GM23248 (cell line): ENCODE data around the gene SLC5A8. TPM values are rescaled to one million over a fixed set of nuclear protein-coding genes. Genes with fewer than 3 reads are reported as not detected.

Source experiments
- DNase-seq: peaks from one replicate; pipeline ENCODE4 v3.0.0-alpha.2; 2015
- H2AFZ ChIP-seq: fragments of 200-600 bp; sonication (generic); 2 replicates; pipeline ENCODE4 v1.6.1; 2016; ENCODE audit warnings: antibody characterized with exemption
- H3F3A ChIP-seq: fragments of 200-600 bp; sonication (generic); 2 replicates; pipeline ENCODE4 v1.6.1; 2016; ENCODE audit warnings: mild to moderate bottlenecking, antibody characterized with exemption, mixed run types; ENCODE audit not compliant: insufficient read depth
- H3K27ac ChIP-seq: fragments of 200-600 bp; sonication (generic); 2 replicates; pipeline ENCODE4 v1.5.1; 2016; ENCODE audit warnings: mild to moderate bottlenecking
- H3K27me3 ChIP-seq: fragments of 200-600 bp; sonication (generic); replicated peaks from 2 replicates; pipeline ENCODE4 v1.6.1; 2016; ENCODE audit warnings: mild to moderate bottlenecking; ENCODE audit not compliant: insufficient read depth
- H3K36me3 ChIP-seq: fragments of 200-600 bp; sonication (generic); 2 replicates; pipeline ENCODE4 v1.6.1; 2016; ENCODE audit warnings: low read depth, mild to moderate bottlenecking
- H3K4me1 ChIP-seq: fragments of 200-600 bp; sonication (generic); 2 replicates; pipeline ENCODE4 v1.6.1; 2016; ENCODE audit warnings: mild to moderate bottlenecking; ENCODE audit not compliant: insufficient read depth
- H3K4me2 ChIP-seq: fragments of 200-600 bp; sonication (generic); one replicate; pipeline ENCODE4 v1.6.1; 2016; ENCODE audit warnings: mild to moderate bottlenecking; ENCODE audit not compliant: unreplicated experiment
- H3K4me3 ChIP-seq: fragments of 200-600 bp; sonication (generic); 2 replicates; pipeline ENCODE4 v1.5.1; 2016; ENCODE audit warnings: mild to moderate bottlenecking
- H3K79me2 ChIP-seq: fragments of 200-600 bp; sonication (generic); 2 replicates; pipeline ENCODE4 v1.6.1; 2016; ENCODE audit warnings: mild to moderate bottlenecking; ENCODE audit not compliant: insufficient read depth
- H3K9ac ChIP-seq: fragments of 200-600 bp; sonication (generic); 2 replicates; pipeline ENCODE4 v1.6.1; 2016; ENCODE audit warnings: mild to moderate bottlenecking
- H3K9me2 ChIP-seq: fragments of 200-600 bp; sonication (generic); 2 replicates; pipeline ENCODE4 v1.6.1; 2016; ENCODE audit warnings: mixed run types, mild to moderate bottlenecking, moderate library complexity; ENCODE audit not compliant: insufficient read depth
- H3K9me3 ChIP-seq: fragments of 200-600 bp; sonication (generic); one replicate; pipeline ENCODE4 v1.6.1; 2017; ENCODE audit warnings: low read depth
- H4K20me1 ChIP-seq: fragments of 200-600 bp; sonication (generic); 2 replicates; pipeline ENCODE4 v1.6.0; 2016; ENCODE audit not compliant: insufficient read depth
- EZH2 ChIP-seq: fragments of 200-600 bp; sonication (generic); IDR thresholded peaks from 2 replicates; pipeline ENCODE4 v1.6.1; 2018; ENCODE audit warnings: antibody characterized with exemption, mild to moderate bottlenecking; ENCODE audit not compliant: insufficient read depth, poor library complexity, severe bottlenecking
- EZH2phosphoT487 ChIP-seq: fragments of 200-600 bp; sonication (generic); IDR thresholded peaks from 2 replicates; pipeline ENCODE4 v1.6.1; 2018; ENCODE audit warnings: antibody characterized with exemption, moderate library complexity, mild to moderate bottlenecking, low read depth; ENCODE audit not compliant: insufficient read depth
- WGBS, 2 experiments: methylation state at CpG; one replicate each; pipeline ENCODE4 v1.1.6; 2015 to 2017; ENCODE audit warnings: low lambda C conversion rate in 2 of 2, low coverage in 1 of 2; ENCODE audit errors: missing lambda C conversion rate in 2 of 2; 5-methylcytosine and 5-hydroxymethylcytosine counted together
- in situ Hi-C: fragments of 300-500 bp; cut with MboI; formaldehyde crosslinking; loops from 2 replicates; pipeline ENCODE4 v1.15.0; 2020
- polyA plus RNA-seq: library from polyadenylated mRNA; unstranded; fragments of >200 nt; fragmentation: Nextera tagmentation; extraction: Ambion mirVana; gene quantifications from 2 replicates; pipeline ENCODE4 v1.2.1, GENCODE V29; 2016
- total RNA-seq: library from RNA; depleted of rRNA; stranded (reverse); fragments of >200 nt; shearing (Covaris generic); gene quantifications from 2 replicates; pipeline ENCODE4 v1.2.3, GENCODE V29; 2014

The SLC5A8 gene
- total and polyA plus RNA-seq, 2 experiments from 2014 or later = not detected

DNA sequence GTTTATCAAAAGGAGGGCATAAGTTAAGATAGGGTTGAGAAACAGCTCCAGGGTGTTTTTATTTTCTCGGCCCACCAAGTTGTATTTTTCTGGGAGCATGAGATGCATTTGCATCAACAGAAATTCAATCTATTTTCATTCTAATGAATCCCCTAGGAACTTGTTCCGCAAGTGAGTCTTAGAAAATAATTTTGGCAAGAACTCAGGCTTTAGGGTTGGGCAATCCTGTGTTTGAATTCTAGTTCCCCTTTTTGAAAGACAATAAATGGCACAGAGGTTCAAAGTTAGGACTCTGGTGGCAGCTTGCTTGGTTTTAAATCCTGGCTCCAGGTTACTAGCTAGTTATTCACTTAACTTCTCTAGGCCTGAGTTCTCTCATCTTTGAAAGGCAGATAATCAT lies 23.7 kb downstream of the SLC5A8 start:
- Histone ChIP-seq H3K27me3 (no peaks in the 10 kb centered on the region), H3K9me2 (no peaks in the 10 kb centered on the region), H3K79me2 (no peaks in the 10 kb centered on the region), H3K27ac (no peak overlapping the region), H3K9me3 (no peaks in the 10 kb centered on the region), H4K20me1 (no peaks in the 10 kb centered on the region), H3K9ac (no peak overlapping the region), H3K4me3 (no peak overlapping the region), H3K4me2 (no peak overlapping the region), H3F3A (no peaks in the 10 kb centered on the region), H2AFZ (no peak overlapping the region), H3K4me1 (0 out of 2 replicates have a peak, but pooled peaks cover 8% of the 10 kb centered on the region), H3K36me3 (no peaks in the 10 kb centered on the region)
- 50 to 52% methylated on average over 2 of the region's 2 CpGs for WGBS, 2 experiments
- in situ Hi-C loops = no loop called here
- DNase-seq = no peak
- TF ChIP-seq EZH2 = no peak
- TF ChIP-seq EZH2phosphoT487 = no peak

DNA sequence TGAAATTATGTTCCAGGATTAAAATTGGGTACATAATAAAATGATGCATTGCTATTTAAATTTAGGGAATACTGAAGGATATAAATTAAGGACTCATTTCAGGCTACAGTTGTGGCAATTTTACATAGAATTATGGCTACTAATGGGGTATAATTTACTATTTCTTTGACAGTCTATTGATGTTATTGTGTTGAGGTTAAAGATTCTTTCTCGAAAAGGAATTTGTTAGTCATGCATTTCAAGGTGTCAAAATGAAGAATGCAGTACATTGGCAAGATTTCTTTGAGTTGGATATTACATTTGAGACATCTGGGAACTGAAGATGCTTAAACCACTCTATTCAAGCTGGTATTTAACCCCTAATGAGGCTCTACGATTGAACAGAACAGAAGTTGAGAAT lies 28.3 kb downstream of the SLC5A8 start:
- in situ Hi-C loops = no loop called here
- Histone ChIP-seq H3F3A (no peaks in the 10 kb centered on the region), H3K4me1 (0 out of 2 replicates have a peak, but pooled peaks cover 9% of the 10 kb centered on the region), H3K79me2 (no peaks in the 10 kb centered on the region), H3K4me2 (no peak overlapping the region), H2AFZ (no peak overlapping the region), H3K27ac (no peak overlapping the region), H3K4me3 (no peak overlapping the region), H3K36me3 (no peaks in the 10 kb centered on the region), H3K27me3 (peaks cover 5% of the 10 kb centered on the region; the same call in 1 of the 2 replicates), H3K9me3 (no peaks in the 10 kb centered on the region), H4K20me1 (no peaks in the 10 kb centered on the region), H3K9ac (no peak overlapping the region), H3K9me2 (no peaks in the 10 kb centered on the region)
- TF ChIP-seq EZH2phosphoT487 (no peak), EZH2 (no peak)
- 39 to 41% methylated on average over 2 of the region's 2 CpGs for WGBS, 2 experiments
- peak; percentile 12 for DNase-seq

DNA sequence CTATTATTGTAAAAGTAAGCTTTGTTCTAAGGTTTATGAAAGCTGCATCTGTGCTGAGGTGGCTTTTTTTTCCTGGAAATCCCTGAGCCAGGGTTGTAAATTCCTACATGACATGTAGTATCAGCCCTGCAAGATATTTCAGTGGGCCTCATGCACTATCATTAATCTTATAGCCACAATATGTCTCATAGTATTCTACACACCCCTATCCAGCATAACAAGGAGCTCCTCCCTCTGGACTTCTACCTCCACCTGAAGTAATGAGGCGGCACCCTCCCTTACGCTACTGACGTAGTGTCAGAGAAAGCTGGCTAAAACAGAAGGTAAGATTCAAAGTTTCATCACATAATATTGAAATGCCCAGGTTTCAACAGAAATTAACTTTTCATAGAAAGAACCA lies 35.5 kb downstream of the SLC5A8 start:
- no peak overlapping the region for H3K27ac ChIP-seq
- in situ Hi-C loops = no loop called here
- H3K9ac ChIP-seq = no peak overlapping the region
- no peaks in the 10 kb centered on the region for H3K9me3 ChIP-seq
- no peak overlapping the region for H3K4me3 ChIP-seq
- H2AFZ ChIP-seq = no peak overlapping the region
- no peaks in the 10 kb centered on the region for H3F3A ChIP-seq
- H3K27me3 ChIP-seq = peaks cover 5% of the 10 kb centered on the region; the same call in 1 of the 2 replicates
- no peaks in the 10 kb centered on the region for H4K20me1 ChIP-seq
- H3K79me2 ChIP-seq = no peaks in the 10 kb centered on the region
- H3K9me2 ChIP-seq = no peaks in the 10 kb centered on the region
- DNase-seq = no peak
- 91 to 100% methylated on average over 3 of the region's 3 CpGs for WGBS, 2 experiments
- H3K36me3 ChIP-seq = no peaks in the 10 kb centered on the region
- TF ChIP-seq EZH2 (no peak), EZH2phosphoT487 (no peak)
- H3K4me2 ChIP-seq = no peak overlapping the region
- H3K4me1 ChIP-seq = no peaks in the 10 kb centered on the region

DNA sequence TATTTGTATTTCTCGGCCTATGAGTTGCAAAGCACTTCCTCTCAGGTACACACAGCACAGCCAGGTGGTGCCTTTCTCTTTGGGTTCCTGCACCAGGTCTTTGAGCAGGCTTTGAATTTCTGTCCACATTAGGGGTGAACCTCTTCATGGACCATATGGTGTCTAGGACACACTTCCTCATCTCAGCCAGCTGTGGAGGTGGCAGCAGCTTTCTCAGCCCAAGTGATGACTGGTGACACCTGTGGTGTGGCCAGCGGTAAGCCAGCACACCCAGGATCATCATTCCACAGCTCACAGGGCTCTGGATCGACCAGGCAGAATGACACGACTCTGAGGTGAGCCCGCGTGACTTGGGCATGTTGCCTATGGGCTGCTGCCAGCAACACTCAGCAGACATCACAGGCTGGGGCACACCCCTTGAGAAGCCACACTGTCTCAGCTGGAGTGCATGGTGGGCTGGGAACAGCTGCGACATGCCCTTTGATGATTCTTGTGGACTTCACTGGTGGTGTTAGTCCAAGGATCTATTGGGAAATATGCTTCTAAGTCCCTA lies 36.8 kb downstream of the SLC5A8 start:
- Histone ChIP-seq H4K20me1 (no peaks in the 10 kb centered on the region), H3K4me3 (no peak overlapping the region), H3K4me1 (no peaks in the 10 kb centered on the region), H3K36me3 (no peaks in the 10 kb centered on the region), H3K9ac (no peak overlapping the region), H3K9me3 (no peaks in the 10 kb centered on the region), H3F3A (no peaks in the 10 kb centered on the region), H3K79me2 (no peaks in the 10 kb centered on the region), H3K27me3 (peaks cover 5% of the 10 kb centered on the region; the same call in 1 of the 2 replicates), H3K9me2 (no peaks in the 10 kb centered on the region), H3K27ac (no peak overlapping the region), H2AFZ (no peak overlapping the region), H3K4me2 (no peak overlapping the region)
- in situ Hi-C loops = no loop called here
- TF ChIP-seq EZH2 = no peak
- TF ChIP-seq EZH2phosphoT487 = no peak
- no peak for DNase-seq
- 59 to 83% methylated on average over 6 to 7 of the region's 7 CpGs for WGBS, 2 experiments

DNA sequence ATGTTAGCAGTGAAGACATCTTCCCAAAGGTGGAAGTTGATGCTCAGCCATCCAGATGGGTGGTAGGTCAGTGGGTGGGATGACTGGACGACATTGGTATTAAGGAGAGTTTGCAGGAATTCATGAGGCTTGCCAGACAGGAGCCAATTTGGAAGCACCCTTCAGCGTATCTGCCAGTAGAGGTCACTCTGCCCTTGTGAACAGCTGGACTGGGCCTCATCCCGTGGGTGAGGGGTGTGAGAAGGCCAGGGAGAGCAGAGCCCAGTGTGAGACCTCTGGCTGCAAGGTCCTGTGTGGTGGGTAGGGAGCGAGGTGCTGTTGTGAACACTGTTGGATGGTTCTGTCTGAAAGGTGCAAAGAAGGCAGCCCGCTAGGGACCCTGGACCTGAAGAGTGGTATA lies 37.7 kb downstream of the SLC5A8 start:
- no peak overlapping the region for H3K4me2 ChIP-seq
- 37 to 38% methylated on average over 5 of the region's 5 CpGs for WGBS, 2 experiments
- no peak overlapping the region for H2AFZ ChIP-seq

More for the DNA sequence above, 37.7 kb downstream of the SLC5A8 start:
- Histone ChIP-seq H3K27ac (no peak overlapping the region), H3K27me3 (peaks cover under 1% of the 10 kb centered on the region; the same call in 1 of the 2 replicates), H3F3A (no peaks in the 10 kb centered on the region), H4K20me1 (no peaks in the 10 kb centered on the region), H3K36me3 (no peaks in the 10 kb centered on the region), H3K4me3 (no peak overlapping the region), H3K4me1 (no peaks in the 10 kb centered on the region), H3K9ac (no peak overlapping the region), H3K79me2 (no peaks in the 10 kb centered on the region), H3K9me3 (no peaks in the 10 kb centered on the region), H3K9me2 (no peaks in the 10 kb centered on the region)
- peak; percentile 66 for DNase-seq
- in situ Hi-C loops = no loop called here
- no peak for TF ChIP-seq EZH2
